Right forelimb (tissue), 1 donor: Measurements from ENCODE around the gene SYT3.
"Not testable (repeated sequence)": the region's sequence is repeated elsewhere in the genome, so short reads cannot be mapped to it uniquely, and the experiment has no call there.

ENCODE experiments used
- DNase-seq: peaks from one replicate; pipeline ENCODE4 v3.0.0-alpha.2; 2018

Gene SYT3

DNA sequence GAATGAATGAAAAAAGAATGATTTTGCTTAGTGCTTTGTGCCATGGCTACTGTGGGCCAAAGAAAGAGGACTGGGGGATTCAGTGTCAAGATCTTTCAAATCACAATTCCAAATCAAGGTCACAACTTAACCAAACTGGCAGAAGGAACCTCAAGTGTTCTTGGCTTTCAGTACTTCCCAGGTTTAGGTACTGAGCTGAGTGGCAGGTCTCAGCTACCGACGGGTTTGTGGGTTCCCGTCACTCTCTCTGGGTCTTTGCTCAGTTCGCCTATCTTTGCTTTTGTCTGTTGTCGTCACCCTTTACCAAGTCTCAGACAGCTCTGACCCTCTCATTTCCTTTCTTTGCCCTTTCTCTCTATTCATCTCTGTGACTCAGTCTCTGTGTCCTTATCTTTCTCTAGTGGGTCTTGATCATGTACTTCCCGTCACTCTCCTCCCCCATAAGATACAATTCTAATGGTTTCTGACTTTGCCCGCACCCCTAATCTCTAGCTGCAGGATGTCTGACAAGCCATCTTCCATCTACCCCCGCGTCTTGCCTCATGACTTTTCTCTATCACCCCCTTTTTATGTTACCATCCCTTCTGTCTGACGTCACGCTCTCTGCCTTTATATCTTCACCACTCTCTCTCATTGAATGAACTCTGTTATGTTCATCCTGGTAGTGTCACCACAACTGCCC, 38.1 kb downstream of the SYT3 start:
- DNase-seq = no peak

GRCh38 chr19:50599427-50599826, 40.3 kb downstream of the SYT3 start:
- no peak for DNase-seq

- no peak for DNase-seq
These were observed 49.5 kb downstream of the SYT3 start for GRCh38 chr19:50590191-50590590.

GRCh38 chr19:50581795-50582660, 57.7 kb downstream of the SYT3 start:
- not testable (repeated sequence) for DNase-seq

DNA sequence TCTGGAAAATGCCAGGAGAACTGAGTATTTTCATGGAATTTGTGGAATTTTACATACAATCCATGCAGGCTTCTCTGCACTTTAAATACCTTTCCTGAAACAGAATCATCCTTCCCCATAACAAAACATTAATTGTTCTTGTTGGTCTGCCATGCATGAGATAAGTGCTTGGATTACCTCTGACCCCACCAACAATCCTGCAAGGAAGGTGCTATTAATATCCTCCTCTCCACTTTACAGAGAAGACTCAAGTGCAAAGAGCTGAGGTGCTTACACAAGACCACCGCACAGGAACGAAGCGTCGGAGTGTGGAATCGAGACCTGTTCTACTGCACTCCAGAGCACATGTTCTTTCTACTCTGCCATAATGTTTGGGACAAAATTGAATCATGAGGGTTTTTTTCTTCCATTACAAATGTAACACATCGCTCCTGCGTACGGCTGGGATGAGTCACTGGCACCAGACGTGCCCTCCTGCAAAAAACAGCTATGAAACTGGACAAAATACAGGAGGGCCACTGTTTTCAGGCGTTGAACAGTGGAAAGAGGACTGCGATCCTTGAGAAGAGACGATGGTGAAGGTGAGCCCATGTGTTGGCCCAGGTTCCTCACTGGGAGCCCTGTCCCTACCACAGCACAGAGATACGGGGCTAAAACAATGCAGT, 58.6 kb downstream of the SYT3 start:
- no peak for DNase-seq

DNA sequence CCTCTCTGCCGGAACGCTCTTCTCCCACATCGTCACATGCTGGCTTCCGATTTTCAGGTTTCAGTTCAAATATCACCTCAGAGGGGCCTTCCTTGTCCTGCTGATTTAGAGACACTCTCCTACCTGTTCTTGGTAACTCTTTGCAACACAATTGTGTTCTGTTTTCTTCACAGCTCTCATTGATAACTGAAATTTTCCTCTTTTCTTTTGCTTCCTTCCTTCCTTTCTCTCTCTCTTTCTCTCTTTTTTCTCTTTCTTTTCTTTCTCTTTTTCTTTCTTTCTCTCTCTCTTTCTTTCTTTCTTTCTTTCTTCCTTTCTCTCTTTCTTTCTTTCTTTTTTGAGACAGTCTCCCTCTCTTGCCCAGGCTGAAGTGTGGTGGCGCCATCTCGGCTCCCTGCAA, 59.4 kb downstream of the SYT3 start:
- DNase-seq = no peak

DNA sequence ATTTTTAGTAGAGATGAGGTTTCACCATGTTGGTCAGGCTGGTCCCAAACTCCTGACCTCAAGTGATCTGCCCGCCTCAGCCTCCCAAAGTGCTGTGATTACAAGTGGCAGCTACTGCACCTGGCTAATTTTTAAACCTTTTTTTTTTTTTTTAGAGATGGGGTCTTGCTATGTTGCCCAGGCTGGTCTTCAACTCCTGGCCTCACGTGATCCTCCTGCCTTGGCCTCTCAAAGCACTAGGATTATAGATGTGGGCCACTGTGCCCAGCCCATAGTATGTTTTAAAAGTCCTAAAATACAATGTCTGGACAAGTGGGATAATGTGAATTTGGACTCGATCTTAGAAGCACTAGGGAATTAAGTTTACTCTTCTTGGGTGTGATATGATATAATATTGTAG, 62.9 kb downstream of the SYT3 start:
- DNase-seq = not testable (repeated sequence)

DNA sequence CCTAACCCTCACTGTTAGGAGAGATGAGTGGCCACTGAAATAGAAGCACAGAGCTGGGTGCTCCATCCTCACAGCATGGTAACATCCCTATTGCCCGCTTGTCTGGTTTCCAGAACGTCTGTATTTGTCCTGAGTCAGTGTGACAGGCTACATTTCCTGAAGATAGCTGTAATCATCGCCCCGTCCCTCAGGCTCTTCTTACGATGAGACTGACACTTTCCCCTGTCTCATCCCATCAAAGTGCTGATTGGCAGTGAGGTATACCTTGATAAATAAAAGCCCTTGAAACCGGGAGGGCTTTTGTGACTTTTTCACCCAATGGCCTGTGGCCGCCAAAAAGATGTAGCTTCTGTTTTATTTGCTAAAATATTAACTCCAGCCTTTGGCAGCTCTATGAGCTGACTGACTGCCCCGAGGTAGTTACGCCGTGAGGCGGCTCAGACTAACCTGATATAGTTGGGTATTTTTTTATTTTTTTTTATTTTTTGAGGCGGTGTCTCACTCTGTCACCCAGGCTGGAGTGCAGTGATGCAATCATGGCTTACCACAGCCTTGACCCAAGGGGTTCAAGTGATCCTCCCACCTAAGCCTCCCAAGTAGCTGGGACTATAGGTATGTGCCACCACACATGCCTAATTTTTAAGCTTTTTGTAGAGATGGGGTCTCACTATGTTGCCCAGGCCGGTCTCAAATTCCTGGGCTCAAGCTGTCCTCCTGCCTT, 65.8 kb downstream of the SYT3 start:
- DNase-seq = no peak
